ENCODE data around the gene TTC4.

Gene TTC4

GRCh38 chr1:54781023-54781723 is 65.5 kb downstream of the TTC4 start:
- no peaks in the 10 kb centered on the region for H3K9me3 Mint-ChIP-seq

DNA sequence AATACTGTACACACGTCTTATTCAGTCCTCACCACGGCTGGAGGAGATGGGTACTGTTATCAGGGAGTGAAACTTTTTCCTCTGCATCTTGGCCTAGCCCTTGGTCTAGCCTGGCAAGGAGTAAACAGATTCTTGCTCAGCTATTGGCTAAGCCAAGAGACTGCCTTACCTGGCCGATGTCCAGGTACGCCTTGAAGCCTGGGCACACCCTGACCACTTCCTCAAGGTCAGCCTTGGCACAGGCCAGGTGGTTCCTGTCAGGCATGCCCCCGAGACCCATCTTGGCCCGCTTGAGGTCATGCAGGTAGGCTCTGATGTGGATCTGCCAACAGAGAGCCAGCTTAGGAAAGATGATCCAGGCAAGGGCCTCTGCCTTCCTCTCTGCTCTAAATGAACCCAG is 66.5 kb downstream of the TTC4 start:
- DNase-seq (ENCODE audit: low spot score in 2 of 2), result no peak
- peaks cover 10% of the 10 kb centered on the region for H3K4me1 Mint-ChIP-seq
- H3K4me3 Mint-ChIP-seq, result no peak overlapping the region
- H3K27ac Mint-ChIP-seq (ENCODE audit: low read depth), result peak overlapping the region; percentile 39
- H3K27me3 Mint-ChIP-seq, result no peaks in the 10 kb centered on the region
- ATAC-seq (replicated peaks; ENCODE audit: extremely low read depth, poor library complexity, severe bottlenecking), result no peak
- no peaks in the 10 kb centered on the region for H3K9me3 Mint-ChIP-seq
- H3K36me3 Mint-ChIP-seq (ENCODE audit: insufficient read depth), result peaks cover 26% of the 10 kb centered on the region

More at GRCh38 chr1:54781023-54781723, 65.5 kb downstream of the TTC4 start:
- ATAC-seq (replicated peaks; ENCODE audit: extremely low read depth, poor library complexity, severe bottlenecking), result no peak
- DNase-seq (ENCODE audit: low spot score in 2 of 2), result no peak
- Mint-ChIP-seq H3K4me3 (no peak overlapping the region), H3K27me3 (no peaks in the 10 kb centered on the region), H3K36me3 (ENCODE audit: insufficient read depth) (peaks cover 22% of the 10 kb centered on the region), H3K27ac (ENCODE audit: low read depth) (no peak overlapping the region), H3K4me1 (peaks cover 10% of the 10 kb centered on the region)

DNA sequence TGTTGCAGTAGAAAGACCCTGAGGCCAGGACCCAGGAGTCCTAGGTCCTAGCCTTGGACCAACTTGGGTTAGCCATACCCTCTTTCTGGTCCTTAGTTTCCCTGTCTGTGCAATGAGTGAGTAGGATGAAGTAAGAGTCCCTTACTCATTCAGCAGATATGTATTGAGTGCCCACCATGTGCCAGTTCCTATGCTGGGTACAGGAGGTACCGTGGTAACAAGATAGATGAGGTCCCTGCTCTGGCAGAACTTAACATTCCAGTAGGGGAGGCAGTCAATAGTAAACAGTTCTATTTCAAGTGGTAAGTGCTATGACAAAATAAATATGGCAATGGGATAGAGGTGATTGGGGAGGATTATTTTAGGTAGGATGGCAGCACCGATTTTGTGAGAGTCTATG is 66.9 kb downstream of the TTC4 start:
- DNase-seq (ENCODE audit: low spot score in 2 of 2), result no peak
- peaks cover 26% of the 10 kb centered on the region for H3K36me3 Mint-ChIP-seq (ENCODE audit: insufficient read depth)
- peak overlapping the region; percentile 39 for H3K27ac Mint-ChIP-seq (ENCODE audit: low read depth)
- H3K4me1 Mint-ChIP-seq, result peaks cover 10% of the 10 kb centered on the region
- no peak overlapping the region for H3K4me3 Mint-ChIP-seq
- ATAC-seq (replicated peaks; ENCODE audit: extremely low read depth, poor library complexity, severe bottlenecking), result no peak
- no peaks in the 10 kb centered on the region for H3K9me3 Mint-ChIP-seq
- H3K27me3 Mint-ChIP-seq, result no peaks in the 10 kb centered on the region

DNA sequence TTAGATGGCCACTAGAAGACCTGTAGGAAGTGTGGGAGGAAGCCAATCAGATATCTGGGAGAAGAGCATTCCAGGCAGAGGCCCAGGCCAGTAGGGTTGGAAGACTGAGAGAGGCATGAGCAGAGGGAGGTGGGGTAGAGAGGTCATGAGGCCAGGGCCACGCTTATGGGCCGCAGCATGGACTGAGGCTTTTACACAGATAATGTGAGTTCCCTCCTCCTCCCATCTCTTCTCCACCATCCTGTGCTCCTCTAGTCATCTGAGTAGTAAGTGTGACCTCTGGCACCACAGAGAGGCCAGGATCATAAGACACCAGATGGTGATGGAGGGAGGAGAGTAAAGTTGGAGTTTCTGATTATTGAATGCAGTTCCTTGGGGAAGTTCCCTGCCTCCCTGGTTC is 68.4 kb downstream of the TTC4 start:
- Mint-ChIP-seq H3K36me3 (ENCODE audit: insufficient read depth) (peaks cover 24% of the 10 kb centered on the region), H3K27ac (ENCODE audit: low read depth) (no peak overlapping the region), H3K4me3 (no peak overlapping the region), H3K9me3 (no peaks in the 10 kb centered on the region), H3K27me3 (no peaks in the 10 kb centered on the region), H3K4me1 (peaks cover 11% of the 10 kb centered on the region)
- ATAC-seq (replicated peaks; ENCODE audit: extremely low read depth, poor library complexity, severe bottlenecking), result no peak
- no peak for DNase-seq (ENCODE audit: low spot score in 2 of 2)

DNA sequence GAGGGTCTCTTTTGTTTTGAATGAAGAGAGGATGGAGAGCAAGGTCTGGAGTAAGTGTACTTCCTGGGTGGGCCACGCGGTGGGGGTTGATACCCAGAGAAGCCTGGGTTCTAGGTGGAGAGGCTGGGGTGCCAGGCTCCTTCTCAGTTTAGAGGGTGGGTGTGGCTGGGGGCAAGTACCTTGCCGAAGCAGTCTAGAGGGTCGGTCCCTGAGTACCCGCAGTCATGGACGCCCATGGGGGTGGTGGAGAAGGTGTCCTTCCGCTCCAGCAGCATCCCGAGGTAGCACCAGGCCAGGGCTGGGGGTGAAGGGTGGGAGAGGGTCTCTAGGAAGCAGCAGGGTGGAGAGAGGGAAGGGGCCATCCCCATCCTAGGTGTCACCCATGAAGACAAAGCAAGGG is 71.1 kb downstream of the TTC4 start:
- no peak overlapping the region for H3K4me3 Mint-ChIP-seq
- no peak overlapping the region for H3K27ac Mint-ChIP-seq (ENCODE audit: low read depth)
- peaks cover 20% of the 10 kb centered on the region for H3K4me1 Mint-ChIP-seq
- H3K9me3 Mint-ChIP-seq, result no peaks in the 10 kb centered on the region
- ATAC-seq (replicated peaks; ENCODE audit: extremely low read depth, poor library complexity, severe bottlenecking) (no peak), DNase-seq (ENCODE audit: low spot score in 2 of 2) (no peak)
- H3K27me3 Mint-ChIP-seq, result no peaks in the 10 kb centered on the region
- peaks cover 25% of the 10 kb centered on the region for H3K36me3 Mint-ChIP-seq (ENCODE audit: insufficient read depth)

DNA sequence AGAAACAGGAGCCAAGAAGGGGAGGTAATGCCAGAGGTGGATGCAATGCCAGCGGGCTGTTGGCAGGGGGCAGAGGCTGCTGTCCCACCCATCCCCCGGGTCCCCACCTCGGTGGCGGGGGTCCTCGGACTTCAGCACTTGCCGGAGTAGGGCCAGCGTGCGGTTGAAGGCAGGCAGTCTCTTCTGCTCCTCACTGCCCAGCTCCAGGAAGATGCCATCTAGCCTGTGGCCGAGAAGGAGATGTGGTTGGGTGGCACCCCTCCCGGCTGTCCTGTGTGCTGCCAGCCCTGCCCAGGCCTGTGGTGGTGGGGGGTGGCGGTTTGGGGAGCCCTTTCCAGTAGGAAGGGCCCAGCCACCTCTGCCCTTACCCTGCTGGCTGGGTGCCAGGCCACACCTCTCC is 71.9 kb downstream of the TTC4 start:
- Mint-ChIP-seq H3K27me3 (no peaks in the 10 kb centered on the region), H3K4me3 (no peak overlapping the region), H3K27ac (ENCODE audit: low read depth) (no peak overlapping the region), H3K4me1 (peaks cover 18% of the 10 kb centered on the region), H3K9me3 (no peaks in the 10 kb centered on the region), H3K36me3 (ENCODE audit: insufficient read depth) (peaks cover 23% of the 10 kb centered on the region)
- ATAC-seq (replicated peaks; ENCODE audit: extremely low read depth, poor library complexity, severe bottlenecking) (no peak), DNase-seq (ENCODE audit: low spot score in 2 of 2) (no peak)

DNA sequence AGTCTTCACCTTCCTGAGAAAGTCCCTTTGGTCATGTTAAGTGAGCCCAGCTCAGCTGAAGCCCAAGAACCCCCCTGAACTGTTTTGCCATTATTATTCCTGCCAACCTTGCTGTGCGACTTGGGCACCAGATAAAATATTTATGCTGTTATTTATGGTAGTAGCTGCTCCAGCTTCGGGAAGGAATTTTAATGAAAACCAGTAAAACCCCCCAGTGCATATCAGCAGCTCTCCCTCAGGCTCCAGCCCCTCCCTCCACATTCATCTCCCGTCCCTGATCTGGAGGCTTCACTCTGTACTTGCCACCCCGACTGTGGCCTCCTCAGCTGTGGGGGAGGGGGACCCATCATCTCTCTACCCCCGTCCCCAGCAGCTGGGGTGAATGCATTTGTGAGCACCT is 72.8 kb downstream of the TTC4 start:
- no peaks in the 10 kb centered on the region for H3K27me3 Mint-ChIP-seq
- ATAC-seq (replicated peaks; ENCODE audit: extremely low read depth, poor library complexity, severe bottlenecking) (no peak), DNase-seq (ENCODE audit: low spot score in 2 of 2) (no peak)
- no peak overlapping the region for H3K4me3 Mint-ChIP-seq
- peaks cover 19% of the 10 kb centered on the region for H3K36me3 Mint-ChIP-seq (ENCODE audit: insufficient read depth)
- peak overlapping the region; percentile 63 for H3K27ac Mint-ChIP-seq (ENCODE audit: low read depth)
- H3K9me3 Mint-ChIP-seq, result no peaks in the 10 kb centered on the region
- H3K4me1 Mint-ChIP-seq, result peaks cover 15% of the 10 kb centered on the region

DNA sequence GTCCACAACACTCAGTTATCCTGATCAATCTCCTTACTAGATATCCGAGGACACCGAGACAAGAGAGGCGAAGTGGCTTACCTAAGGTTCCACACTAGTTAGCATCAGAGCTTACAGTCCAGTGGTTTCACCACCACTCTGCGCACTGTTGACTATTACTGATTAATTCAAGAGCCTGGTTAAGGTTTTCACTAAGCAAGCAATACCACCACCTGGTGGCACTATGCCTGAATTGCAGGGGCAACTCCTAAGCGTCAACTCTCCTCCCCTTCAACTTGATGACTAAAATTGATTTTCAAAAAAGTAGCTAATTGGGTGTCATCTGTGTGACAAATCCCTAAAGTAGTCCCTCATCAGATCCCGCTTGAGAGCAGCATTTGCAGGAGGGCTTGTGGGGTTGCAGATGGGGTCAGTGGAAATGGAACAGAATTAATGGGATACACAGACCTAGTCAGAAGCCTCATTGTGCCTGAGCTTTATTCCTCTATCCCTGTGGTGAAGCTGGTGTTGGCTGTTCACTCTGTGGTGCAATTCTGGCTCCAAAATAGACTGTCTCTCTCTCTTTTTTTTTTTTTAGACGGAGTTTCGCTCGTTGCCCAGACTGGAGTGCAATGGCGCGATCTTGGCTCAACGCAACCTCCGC is 76.3 kb downstream of the TTC4 start:
- no peaks in the 10 kb centered on the region for H3K27me3 Mint-ChIP-seq
- peaks cover 12% of the 10 kb centered on the region for H3K36me3 Mint-ChIP-seq (ENCODE audit: insufficient read depth)
- no peak for DNase-seq (ENCODE audit: low spot score in 2 of 2)

More for the DNA sequence above, 76.3 kb downstream of the TTC4 start:
- H3K4me3 Mint-ChIP-seq, result no peak overlapping the region
- H3K27ac Mint-ChIP-seq (ENCODE audit: low read depth), result no peak overlapping the region
- no peak for ATAC-seq (replicated peaks; ENCODE audit: extremely low read depth, poor library complexity, severe bottlenecking)
- H3K4me1 Mint-ChIP-seq, result peaks cover 39% of the 10 kb centered on the region
- no peaks in the 10 kb centered on the region for H3K9me3 Mint-ChIP-seq
